ENCODE results near the gene CAST. TPM values are rescaled to one million over a fixed set of nuclear protein-coding genes. Genes with fewer than 3 reads are reported as not detected.
"Not testable (repeated sequence)": the region's sequence is repeated elsewhere in the genome, so short reads cannot be mapped to it uniquely, and the experiment has no call there.

CAST gene
- total RNA-seq, 1 donor from 2014 or later: 87.2 TPM

DNA sequence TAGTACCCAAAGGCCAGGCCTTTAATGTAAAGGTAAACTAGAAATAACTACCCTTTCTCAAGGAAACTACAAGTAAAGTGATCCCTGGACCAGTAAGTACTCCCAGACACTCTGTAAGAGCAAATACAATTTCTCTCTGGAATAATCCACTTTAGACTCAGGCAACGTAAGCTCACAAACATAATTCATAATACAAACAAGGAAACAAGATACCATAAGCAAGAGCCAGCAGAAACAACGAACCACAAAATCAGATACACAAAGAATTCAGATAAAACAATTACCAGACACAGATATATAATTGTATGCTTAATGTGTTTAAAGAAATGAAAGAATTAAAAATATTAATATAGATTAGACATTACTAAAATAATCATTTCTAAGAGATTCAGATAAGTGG lies 133.4 kb downstream of the CAST start:
- Histone ChIP-seq H3K4me3 (ENCODE audit: low read length in 3 of 3) (no peak overlapping the region), H3K27me3 (ENCODE audit: control insufficient read depth in 3 of 3, insufficient read depth in 3 of 3, low read length in 3 of 3) (no peaks in the 10 kb centered on the region), H3K9me3 (ENCODE audit: control insufficient read depth in 3 of 3, low read length in 3 of 3) (no peaks in the 10 kb centered on the region), H3K27ac (ENCODE audit: low read depth, low read length) (no peak overlapping the region), H3K4me1 (ENCODE audit: control insufficient read depth in 3 of 3, insufficient read depth in 3 of 3, low read length in 3 of 3) (no peaks in the 10 kb centered on the region), H3K36me3 (ENCODE audit: control insufficient read depth in 3 of 3, insufficient read depth in 3 of 3, low read length in 3 of 3) (peaks cover 43 to 68% (median 60%) of the 10 kb centered on the region in 3 donors), H3K9ac (ENCODE audit: low read depth in 1 of 3, low read length in 3 of 3) (no peak overlapping the region)

DNA sequence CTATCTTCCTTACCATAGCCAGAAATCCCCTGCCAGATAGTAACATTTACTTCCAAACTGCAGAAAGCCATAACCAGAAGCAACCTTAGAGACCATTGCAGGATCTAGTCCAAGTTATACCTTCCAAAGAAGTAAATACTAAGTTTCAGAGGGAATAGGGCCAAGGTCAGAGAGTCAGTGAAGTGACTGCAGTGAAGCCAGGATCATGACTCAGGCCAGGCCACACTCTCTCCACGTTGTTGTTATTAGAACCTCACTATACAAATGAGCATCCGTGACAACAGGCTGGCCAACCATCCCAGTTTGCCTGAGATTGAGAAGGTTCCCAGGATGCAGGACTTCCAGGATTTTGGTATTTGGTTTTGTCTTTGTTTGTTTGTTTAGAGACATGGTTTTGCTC lies 134.3 kb downstream of the CAST start:
- Histone ChIP-seq H3K27me3 (ENCODE audit: control insufficient read depth in 3 of 3, insufficient read depth in 3 of 3, low read length in 3 of 3) (no peaks in the 10 kb centered on the region), H3K9ac (ENCODE audit: low read depth in 1 of 3, low read length in 3 of 3) (no peak overlapping the region), H3K36me3 (ENCODE audit: control insufficient read depth in 3 of 3, insufficient read depth in 3 of 3, low read length in 3 of 3) (peaks cover 39 to 65% (median 55%) of the 10 kb centered on the region in 3 donors)

DNA sequence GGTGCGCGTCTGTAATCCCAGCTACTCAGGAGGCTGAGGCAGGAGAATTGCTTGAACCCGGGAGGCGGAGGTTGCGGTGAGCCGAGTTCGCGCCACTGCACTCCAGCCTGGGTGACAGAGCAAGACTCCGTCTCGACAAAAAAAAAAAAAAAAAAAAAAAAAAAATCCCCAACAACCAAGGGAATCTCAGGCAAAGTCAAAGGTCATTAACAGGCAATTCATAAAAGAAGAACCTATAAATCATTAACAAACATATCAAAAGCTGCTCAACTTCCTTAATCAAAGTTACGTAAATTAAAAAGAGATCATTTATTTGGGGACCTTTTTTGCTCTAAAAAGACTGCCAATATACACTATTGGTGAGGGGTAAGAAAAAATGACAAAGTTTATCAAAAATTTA lies 139.5 kb downstream of the CAST start:
- H3K27ac ChIP-seq (ENCODE audit: low read depth, low read length); H3K27me3 ChIP-seq (ENCODE audit: control insufficient read depth in 3 of 3, insufficient read depth in 3 of 3, low read length in 3 of 3); H3K9me3 ChIP-seq (ENCODE audit: control insufficient read depth in 3 of 3, low read length in 3 of 3); H3K4me3 ChIP-seq (ENCODE audit: low read length in 3 of 3); H3K9ac ChIP-seq (ENCODE audit: low read depth in 1 of 3, low read length in 3 of 3): not testable (repeated sequence)
- H3K4me1 ChIP-seq (ENCODE audit: control insufficient read depth in 3 of 3, insufficient read depth in 3 of 3, low read length in 3 of 3): peaks cover 2 to 11% (median 6%) of the 10 kb centered on the region in 3 donors
- H3K36me3 ChIP-seq (ENCODE audit: control insufficient read depth in 3 of 3, insufficient read depth in 3 of 3, low read length in 3 of 3): peaks cover 15 to 48% (median 39%) of the 10 kb centered on the region in 3 donors

More for the DNA sequence above, 134.3 kb downstream of the CAST start:
- no peak overlapping the region for H3K27ac ChIP-seq (ENCODE audit: low read depth, low read length)
- H3K9me3 ChIP-seq (ENCODE audit: control insufficient read depth in 3 of 3, low read length in 3 of 3): no peaks in the 10 kb centered on the region
- H3K4me1 ChIP-seq (ENCODE audit: control insufficient read depth in 3 of 3, insufficient read depth in 3 of 3, low read length in 3 of 3): no peaks in the 10 kb centered on the region
- H3K4me3 ChIP-seq (ENCODE audit: low read length in 3 of 3): no peak overlapping the region

DNA sequence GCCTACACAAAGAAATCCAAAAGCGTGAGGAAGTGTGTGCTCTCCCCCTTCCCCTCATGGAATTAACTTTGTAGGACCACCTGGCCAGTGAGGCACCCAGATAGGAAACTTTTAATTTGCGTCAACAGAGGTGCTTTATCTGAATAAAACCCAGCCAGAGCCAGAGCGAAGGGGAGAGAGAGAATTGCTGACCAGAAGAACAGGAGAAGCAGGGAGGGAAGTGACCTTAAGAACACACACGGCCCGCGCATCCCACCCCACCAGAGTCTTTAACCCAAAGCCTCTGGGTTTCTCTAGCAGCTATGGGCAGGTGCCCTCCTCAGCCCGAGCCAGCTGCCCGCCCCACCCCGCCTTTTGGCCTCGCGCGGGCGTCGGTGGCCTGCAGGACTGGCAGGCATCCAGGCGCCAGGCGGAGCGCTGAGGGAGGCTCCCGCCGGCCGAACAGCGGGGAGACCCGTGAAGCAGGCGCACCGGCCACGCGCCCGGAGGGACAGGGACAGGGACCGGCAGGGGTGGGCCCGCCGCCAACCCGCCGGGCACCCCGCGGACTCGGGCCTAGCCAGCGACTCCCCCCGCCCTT lies 145.0 kb downstream of the CAST start:
- Histone ChIP-seq H3K36me3 (ENCODE audit: control insufficient read depth in 3 of 3, insufficient read depth in 3 of 3, low read length in 3 of 3) (peaks cover 0 to 14% (median 11%) of the 10 kb centered on the region in 3 donors), H3K9me3 (ENCODE audit: control insufficient read depth in 3 of 3, low read length in 3 of 3) (no peaks in the 10 kb centered on the region), H3K9ac (ENCODE audit: low read depth in 1 of 3, low read length in 3 of 3) (peak overlapping the region; percentile 97 to 100 (median 98)), H3K4me1 (ENCODE audit: control insufficient read depth in 3 of 3, insufficient read depth in 3 of 3, low read length in 3 of 3) (peaks cover 9 to 31% (median 21%) of the 10 kb centered on the region in 3 donors), H3K27me3 (ENCODE audit: control insufficient read depth in 3 of 3, insufficient read depth in 3 of 3, low read length in 3 of 3) (no peaks in the 10 kb centered on the region), H3K4me3 (ENCODE audit: low read length in 3 of 3) (peak overlapping the region; percentile 88 to 97 (median 91)), H3K27ac (ENCODE audit: low read depth, low read length) (peak overlapping the region; percentile 98)

DNA sequence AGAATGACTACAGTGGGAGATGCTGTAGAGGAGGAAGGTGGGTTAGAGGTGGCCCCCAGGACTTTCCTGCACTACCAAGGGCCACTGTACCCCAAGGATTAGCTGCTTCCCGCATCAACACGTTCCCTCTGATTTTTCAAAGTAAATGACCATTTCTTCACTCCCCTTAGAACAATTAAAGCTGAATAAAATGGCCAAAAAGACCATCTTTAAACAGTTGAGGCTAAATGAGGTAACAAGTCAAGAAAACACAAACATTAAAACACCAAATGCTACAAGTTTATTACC lies 146.3 kb downstream of the CAST start:
- H3K9me3 ChIP-seq (ENCODE audit: control insufficient read depth in 3 of 3, low read length in 3 of 3): no peaks in the 10 kb centered on the region
- peak overlapping the region; percentile 88 to 97 (median 91) for H3K4me3 ChIP-seq (ENCODE audit: low read length in 3 of 3)
- peaks cover 9 to 31% (median 21%) of the 10 kb centered on the region in 3 donors for H3K4me1 ChIP-seq (ENCODE audit: control insufficient read depth in 3 of 3, insufficient read depth in 3 of 3, low read length in 3 of 3)
- H3K36me3 ChIP-seq (ENCODE audit: control insufficient read depth in 3 of 3, insufficient read depth in 3 of 3, low read length in 3 of 3): peaks cover 0 to 6% (median 4%) of the 10 kb centered on the region in 3 donors
- peak overlapping the region; percentile 50 to 97 (median 72) for H3K9ac ChIP-seq (ENCODE audit: low read depth in 1 of 3, low read length in 3 of 3)
- no peaks in the 10 kb centered on the region for H3K27me3 ChIP-seq (ENCODE audit: control insufficient read depth in 3 of 3, insufficient read depth in 3 of 3, low read length in 3 of 3)
- peak overlapping the region; percentile 98 for H3K27ac ChIP-seq (ENCODE audit: low read depth, low read length)

DNA sequence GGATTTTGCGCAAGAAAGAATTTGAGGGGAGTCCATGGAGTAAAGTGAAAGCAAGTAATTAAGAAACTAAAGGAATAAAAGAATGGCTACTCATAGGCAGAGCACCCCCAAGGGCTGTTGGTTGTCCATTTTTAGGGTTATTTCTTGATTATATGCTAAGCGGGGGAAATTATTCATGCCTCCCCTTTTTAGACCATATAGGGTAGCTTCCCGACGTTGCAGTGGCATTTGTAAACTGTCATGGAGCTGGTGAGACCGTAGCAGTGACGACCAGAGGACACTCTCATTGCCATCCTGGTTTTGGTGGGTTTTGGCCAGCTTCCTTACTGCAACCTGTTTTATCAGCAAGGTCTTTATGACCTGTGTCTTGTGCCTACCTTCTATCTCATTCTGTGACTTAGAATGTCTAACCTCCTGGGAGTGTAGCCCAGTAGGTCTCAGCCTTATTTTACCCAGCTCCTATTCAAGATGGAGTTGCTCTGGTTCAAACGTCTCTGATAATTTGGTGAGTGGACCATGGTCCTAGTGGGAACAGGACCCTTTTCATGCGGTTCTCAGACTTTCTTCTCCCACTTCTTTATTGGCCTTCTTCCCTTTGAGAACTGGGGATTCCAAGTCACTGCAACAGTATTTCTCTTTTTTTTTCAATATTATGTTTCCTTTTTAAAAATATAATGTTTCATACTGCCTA lies 146.8 kb downstream of the CAST start:
- Histone ChIP-seq H3K36me3 (ENCODE audit: control insufficient read depth in 3 of 3, insufficient read depth in 3 of 3, low read length in 3 of 3) (peaks cover 0 to under 1% (median 0%) of the 10 kb centered on the region in 3 donors), H3K27me3 (ENCODE audit: control insufficient read depth in 3 of 3, insufficient read depth in 3 of 3, low read length in 3 of 3) (no peaks in the 10 kb centered on the region), H3K9ac (ENCODE audit: low read depth in 1 of 3, low read length in 3 of 3) (no peak overlapping the region), H3K4me1 (ENCODE audit: control insufficient read depth in 3 of 3, insufficient read depth in 3 of 3, low read length in 3 of 3) (peaks cover 9 to 31% (median 21%) of the 10 kb centered on the region in 3 donors), H3K4me3 (ENCODE audit: low read length in 3 of 3) (peak overlapping the region in 1 of 3 donors; percentile 97), H3K27ac (ENCODE audit: low read depth, low read length) (no peak overlapping the region), H3K9me3 (ENCODE audit: control insufficient read depth in 3 of 3, low read length in 3 of 3) (no peaks in the 10 kb centered on the region)

DNA sequence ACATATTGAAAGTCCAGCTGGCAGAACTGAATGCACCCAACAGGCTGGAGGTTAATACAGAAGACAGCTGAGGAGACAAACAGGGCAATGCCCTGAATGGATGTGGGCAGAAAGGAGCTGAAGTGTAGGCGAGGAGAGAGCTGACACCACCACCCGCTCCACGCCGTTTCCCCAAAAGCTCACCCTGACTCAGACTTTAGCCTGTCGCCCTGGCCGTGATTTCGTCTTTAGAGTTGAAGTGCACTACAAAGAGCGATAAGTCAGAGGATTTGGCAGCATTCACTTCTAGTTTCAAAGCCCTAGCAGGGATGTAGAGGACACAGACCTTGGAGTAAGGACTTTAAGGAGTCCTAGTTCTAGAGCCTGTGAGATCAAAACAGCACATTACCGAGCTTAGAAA lies 147.7 kb downstream of the CAST start:
- H3K27ac ChIP-seq (ENCODE audit: low read depth, low read length): no peak overlapping the region
- H3K4me1 ChIP-seq (ENCODE audit: control insufficient read depth in 3 of 3, insufficient read depth in 3 of 3, low read length in 3 of 3): peaks cover 9 to 31% (median 21%) of the 10 kb centered on the region in 3 donors
- no peaks in the 10 kb centered on the region for H3K9me3 ChIP-seq (ENCODE audit: control insufficient read depth in 3 of 3, low read length in 3 of 3)
- no peaks in the 10 kb centered on the region for H3K27me3 ChIP-seq (ENCODE audit: control insufficient read depth in 3 of 3, insufficient read depth in 3 of 3, low read length in 3 of 3)
- H3K4me3 ChIP-seq (ENCODE audit: low read length in 3 of 3): no peak overlapping the region
- H3K9ac ChIP-seq (ENCODE audit: low read depth in 1 of 3, low read length in 3 of 3): no peak overlapping the region
- H3K36me3 ChIP-seq (ENCODE audit: control insufficient read depth in 3 of 3, insufficient read depth in 3 of 3, low read length in 3 of 3): no peaks in the 10 kb centered on the region

DNA sequence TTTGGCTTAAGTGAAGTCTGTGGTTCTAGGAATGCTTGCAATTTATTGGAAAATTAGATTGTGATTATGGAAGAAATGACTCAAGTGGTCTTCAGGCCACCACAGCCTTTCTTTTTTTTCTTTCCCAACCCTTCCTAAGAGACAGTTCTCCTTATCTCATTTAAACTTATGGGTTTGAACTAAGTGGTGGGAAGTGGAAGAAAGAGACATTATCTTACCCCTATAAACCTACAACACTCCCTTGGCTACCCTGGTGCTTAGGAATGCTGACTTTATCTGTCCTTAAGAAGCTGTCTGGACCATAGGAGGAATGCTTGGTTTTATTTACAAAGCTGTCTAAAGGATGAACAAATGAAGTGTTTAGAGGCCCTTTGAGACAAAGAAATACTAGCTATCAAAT lies 150.7 kb downstream of the CAST start:
- no peaks in the 10 kb centered on the region for H3K36me3 ChIP-seq (ENCODE audit: control insufficient read depth in 3 of 3, insufficient read depth in 3 of 3, low read length in 3 of 3)
- no peak overlapping the region for H3K9ac ChIP-seq (ENCODE audit: low read depth in 1 of 3, low read length in 3 of 3)
- no peaks in the 10 kb centered on the region for H3K27me3 ChIP-seq (ENCODE audit: control insufficient read depth in 3 of 3, insufficient read depth in 3 of 3, low read length in 3 of 3)
- no peak overlapping the region for H3K4me3 ChIP-seq (ENCODE audit: low read length in 3 of 3)
- H3K9me3 ChIP-seq (ENCODE audit: control insufficient read depth in 3 of 3, low read length in 3 of 3): no peaks in the 10 kb centered on the region
- H3K27ac ChIP-seq (ENCODE audit: low read depth, low read length): no peak overlapping the region
- H3K4me1 ChIP-seq (ENCODE audit: control insufficient read depth in 3 of 3, insufficient read depth in 3 of 3, low read length in 3 of 3): peaks cover 10 to 29% (median 20%) of the 10 kb centered on the region in 3 donors

DNA sequence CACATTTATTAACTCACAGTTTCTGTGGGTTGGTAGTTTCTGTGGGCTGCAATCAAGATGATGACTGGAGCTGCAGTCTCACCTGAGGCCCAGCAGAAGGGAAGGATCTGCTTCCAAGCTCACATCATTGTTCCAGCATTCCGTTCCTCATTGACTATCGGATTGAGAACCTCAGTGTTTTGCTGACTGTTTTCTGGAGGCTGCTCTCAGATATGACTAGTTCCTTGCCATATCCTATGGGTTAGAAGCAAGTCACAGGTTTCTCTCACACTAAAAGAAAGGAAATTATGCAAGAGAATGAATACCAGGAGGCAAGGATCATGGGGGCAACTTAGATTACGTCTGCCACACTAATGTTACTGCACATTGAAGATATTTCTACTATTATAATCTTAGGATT lies 151.9 kb downstream of the CAST start:
- H3K4me3 ChIP-seq (ENCODE audit: low read length in 3 of 3): no peak overlapping the region
- H3K4me1 ChIP-seq (ENCODE audit: control insufficient read depth in 3 of 3, insufficient read depth in 3 of 3, low read length in 3 of 3): peaks cover 8 to 20% (median 15%) of the 10 kb centered on the region in 3 donors
- H3K27me3 ChIP-seq (ENCODE audit: control insufficient read depth in 3 of 3, insufficient read depth in 3 of 3, low read length in 3 of 3): no peaks in the 10 kb centered on the region
- no peak overlapping the region for H3K27ac ChIP-seq (ENCODE audit: low read depth, low read length)
- no peaks in the 10 kb centered on the region for H3K9me3 ChIP-seq (ENCODE audit: control insufficient read depth in 3 of 3, low read length in 3 of 3)
- H3K9ac ChIP-seq (ENCODE audit: low read depth in 1 of 3, low read length in 3 of 3): no peak overlapping the region
- H3K36me3 ChIP-seq (ENCODE audit: control insufficient read depth in 3 of 3, insufficient read depth in 3 of 3, low read length in 3 of 3): no peaks in the 10 kb centered on the region

DNA sequence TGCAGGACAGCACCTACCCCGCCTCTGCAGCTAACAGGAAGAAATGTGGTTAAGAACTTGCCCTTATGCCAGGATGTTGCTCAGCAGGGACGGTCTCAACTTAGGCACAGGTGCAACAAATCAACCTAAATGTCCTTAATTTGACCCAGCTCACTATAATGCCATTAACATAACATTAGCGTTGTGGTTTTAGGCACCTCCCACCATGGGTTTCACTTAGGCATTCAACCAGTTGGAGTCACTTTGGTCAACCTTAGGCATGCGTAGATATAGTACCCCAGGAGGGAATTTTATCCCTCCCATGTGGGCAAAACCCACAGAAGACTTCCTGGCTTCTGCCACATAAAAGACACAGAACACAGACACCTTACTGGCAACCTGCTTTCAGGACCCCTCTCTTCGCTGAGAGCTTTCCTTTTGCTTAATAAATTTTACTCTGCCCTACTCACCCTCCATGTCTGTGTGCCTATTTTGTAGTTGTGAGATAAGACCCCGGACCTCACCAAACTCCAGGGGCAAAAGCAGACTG lies 154.3 kb downstream of the CAST start:
- Histone ChIP-seq H3K9me3 (ENCODE audit: control insufficient read depth in 3 of 3, low read length in 3 of 3) (no peaks in the 10 kb centered on the region), H3K27me3 (ENCODE audit: control insufficient read depth in 3 of 3, insufficient read depth in 3 of 3, low read length in 3 of 3) (no peaks in the 10 kb centered on the region), H3K9ac (ENCODE audit: low read depth in 1 of 3, low read length in 3 of 3) (no peak overlapping the region), H3K36me3 (ENCODE audit: control insufficient read depth in 3 of 3, insufficient read depth in 3 of 3, low read length in 3 of 3) (no peaks in the 10 kb centered on the region), H3K27ac (ENCODE audit: low read depth, low read length) (no peak overlapping the region), H3K4me3 (ENCODE audit: low read length in 3 of 3) (peak overlapping the region in 1 of 3 donors; percentile 4), H3K4me1 (ENCODE audit: control insufficient read depth in 3 of 3, insufficient read depth in 3 of 3, low read length in 3 of 3) (peaks cover 6 to 15% (median 12%) of the 10 kb centered on the region in 3 donors)

Measured in skeletal muscle tissue (tissue), 4 donors.